Endothelial cell (in vitro differentiated cells): Measurements from ENCODE around the gene CPEB1. TPM values are rescaled to one million over a fixed set of nuclear protein-coding genes. Genes with fewer than 3 reads are reported as not detected.

Experiments
- DNase-seq: peaks from one replicate; pipeline ENCODE4 v3.0.0; 2021; ENCODE audit warnings: low spot score
- H3K27ac Mint-ChIP-seq: one replicate; pipeline ENCODE4 v1.8.0; 2021; ENCODE audit warnings: mixed read lengths, inconsistent platforms; ENCODE audit not compliant: unreplicated experiment
- H3K27me3 Mint-ChIP-seq: one replicate; pipeline ENCODE4 v1.8.0; 2021; ENCODE audit warnings: mild to moderate bottlenecking, moderate library complexity, mixed read lengths, inconsistent platforms; ENCODE audit not compliant: unreplicated experiment
- H3K36me3 Mint-ChIP-seq: one replicate; pipeline ENCODE4 v1.8.0; 2021; ENCODE audit warnings: mild to moderate bottlenecking, low read depth, mixed read lengths, inconsistent platforms; ENCODE audit not compliant: unreplicated experiment
- H3K4me1 Mint-ChIP-seq: one replicate; pipeline ENCODE4 v1.8.0; 2021; ENCODE audit warnings: mild to moderate bottlenecking, mixed read lengths, inconsistent platforms; ENCODE audit not compliant: unreplicated experiment
- H3K4me3 Mint-ChIP-seq: one replicate; pipeline ENCODE4 v1.8.0; 2021; ENCODE audit warnings: mild to moderate bottlenecking, mixed read lengths, inconsistent platforms; ENCODE audit not compliant: unreplicated experiment
- H3K9me3 Mint-ChIP-seq: one replicate; pipeline ENCODE4 v1.8.0; 2021; ENCODE audit warnings: mixed read lengths, inconsistent platforms; ENCODE audit not compliant: unreplicated experiment
- total RNA-seq: library from RNA; stranded (reverse); fragmentation: NEBNext Ultra II Directional; extraction: Animal tissue kit (Norgen Biotek cat#: 25700); gene quantifications from one replicate; pipeline ENCODE4 v1.2.1, GENCODE V29; 2021; ENCODE audit not compliant: unreplicated experiment
- TF ChIP-seq, protein P1 (sequence below): fragments of 200-600 bp; sonication (generic); IDR thresholded peaks from one replicate; pipeline ENCODE4 v1.5.0; 2021; ENCODE audit warnings: antibody characterized with exemption; ENCODE audit not compliant: unreplicated experiment

The CPEB1 gene
- total RNA-seq, 1 donor from 2014 or later, result not detected

DNA sequence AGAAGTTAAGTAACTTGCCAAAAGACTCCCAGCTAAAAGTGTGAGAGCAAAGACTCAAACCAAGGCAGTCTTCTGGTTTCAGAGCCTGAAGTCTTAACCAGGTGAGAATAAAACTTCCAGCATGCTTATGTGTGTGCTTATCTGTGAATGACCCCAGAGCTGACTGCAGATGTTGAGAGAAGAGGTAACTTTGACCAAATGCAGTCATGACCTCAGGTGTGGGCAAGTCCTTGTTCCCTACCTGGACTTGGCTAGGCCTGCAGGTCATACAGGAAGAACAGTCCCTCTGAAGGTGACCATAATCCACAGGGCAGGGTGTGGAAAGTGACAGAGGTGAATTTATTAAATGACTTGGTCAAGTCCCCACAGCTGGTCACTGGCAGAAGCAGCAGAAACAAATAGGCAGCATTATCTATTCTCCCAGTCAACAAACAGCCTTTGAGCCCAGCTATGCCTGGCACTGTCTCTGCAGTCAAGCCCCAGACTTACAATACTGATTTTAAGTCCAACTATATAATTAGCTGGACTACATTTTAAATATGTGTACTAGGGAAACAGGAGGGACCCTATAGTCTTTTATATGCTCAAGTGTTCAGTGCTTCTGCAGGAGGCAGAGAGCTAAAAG is 3.0 kb upstream of the CPEB1 start:
- DNase-seq, result no peak
- Mint-ChIP-seq H3K9me3 (no peaks in the 10 kb centered on the region), H3K4me1 (peaks cover 11% of the 10 kb centered on the region)

DNA sequence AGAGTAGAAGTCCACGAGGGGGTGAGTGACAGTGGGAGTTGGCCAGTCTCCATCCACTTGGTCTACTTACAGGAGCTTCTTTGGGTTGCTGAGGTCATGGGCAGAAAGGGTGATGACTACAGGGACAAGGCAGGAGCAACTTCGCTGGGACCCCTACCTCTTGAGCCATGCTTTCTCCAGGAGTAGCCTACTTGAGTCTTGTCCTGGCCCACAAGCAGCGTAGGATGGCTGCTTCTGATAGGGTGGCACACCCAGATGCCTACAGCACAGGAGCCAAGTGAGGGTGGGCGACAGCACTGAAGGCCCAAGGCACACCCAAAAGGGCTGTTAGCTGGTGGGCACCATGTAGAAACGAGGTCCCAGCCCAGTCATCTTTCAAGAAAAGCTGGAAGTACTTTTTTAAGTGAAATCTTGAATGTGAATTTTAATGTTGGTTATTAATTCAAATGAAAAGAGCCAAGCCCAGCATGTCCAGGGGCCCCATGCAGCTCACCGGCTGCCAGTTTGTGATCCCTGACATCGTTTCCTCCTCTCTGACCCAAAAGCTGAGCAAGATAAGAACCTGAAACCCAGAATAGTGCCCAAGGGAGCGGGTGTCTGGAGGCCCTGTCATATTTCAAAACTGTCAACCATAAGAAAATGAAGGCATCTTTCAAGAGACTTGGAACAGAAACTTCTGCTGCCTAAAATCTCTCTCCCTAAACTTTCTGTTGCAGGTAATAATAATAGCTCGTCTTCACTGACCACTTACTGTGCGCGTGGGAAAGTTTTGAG is 2.2 kb upstream of the CPEB1 start:
- H3K27ac Mint-ChIP-seq, result no peak overlapping the region
- H3K4me3 Mint-ChIP-seq, result peak overlapping the region; percentile 52
- TF ChIP-seq, protein P1, sequence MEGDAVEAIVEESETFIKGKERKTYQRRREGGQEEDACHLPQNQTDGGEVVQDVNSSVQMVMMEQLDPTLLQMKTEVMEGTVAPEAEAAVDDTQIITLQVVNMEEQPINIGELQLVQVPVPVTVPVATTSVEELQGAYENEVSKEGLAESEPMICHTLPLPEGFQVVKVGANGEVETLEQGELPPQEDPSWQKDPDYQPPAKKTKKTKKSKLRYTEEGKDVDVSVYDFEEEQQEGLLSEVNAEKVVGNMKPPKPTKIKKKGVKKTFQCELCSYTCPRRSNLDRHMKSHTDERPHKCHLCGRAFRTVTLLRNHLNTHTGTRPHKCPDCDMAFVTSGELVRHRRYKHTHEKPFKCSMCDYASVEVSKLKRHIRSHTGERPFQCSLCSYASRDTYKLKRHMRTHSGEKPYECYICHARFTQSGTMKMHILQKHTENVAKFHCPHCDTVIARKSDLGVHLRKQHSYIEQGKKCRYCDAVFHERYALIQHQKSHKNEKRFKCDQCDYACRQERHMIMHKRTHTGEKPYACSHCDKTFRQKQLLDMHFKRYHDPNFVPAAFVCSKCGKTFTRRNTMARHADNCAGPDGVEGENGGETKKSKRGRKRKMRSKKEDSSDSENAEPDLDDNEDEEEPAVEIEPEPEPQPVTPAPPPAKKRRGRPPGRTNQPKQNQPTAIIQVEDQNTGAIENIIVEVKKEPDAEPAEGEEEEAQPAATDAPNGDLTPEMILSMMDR, result no peak
- H3K4me1 Mint-ChIP-seq, result peaks cover 9% of the 10 kb centered on the region
- no peak for DNase-seq
- H3K36me3 Mint-ChIP-seq, result no peaks in the 10 kb centered on the region
- peaks cover 24% of the 10 kb centered on the region for H3K27me3 Mint-ChIP-seq
- no peaks in the 10 kb centered on the region for H3K9me3 Mint-ChIP-seq

More for the DNA sequence above, 3.0 kb upstream of the CPEB1 start:
- peaks cover 17% of the 10 kb centered on the region for H3K27me3 Mint-ChIP-seq
- H3K27ac Mint-ChIP-seq, result no peak overlapping the region
- TF ChIP-seq, protein P1, result no peak
- no peak overlapping the region for H3K4me3 Mint-ChIP-seq
- no peaks in the 10 kb centered on the region for H3K36me3 Mint-ChIP-seq

DNA sequence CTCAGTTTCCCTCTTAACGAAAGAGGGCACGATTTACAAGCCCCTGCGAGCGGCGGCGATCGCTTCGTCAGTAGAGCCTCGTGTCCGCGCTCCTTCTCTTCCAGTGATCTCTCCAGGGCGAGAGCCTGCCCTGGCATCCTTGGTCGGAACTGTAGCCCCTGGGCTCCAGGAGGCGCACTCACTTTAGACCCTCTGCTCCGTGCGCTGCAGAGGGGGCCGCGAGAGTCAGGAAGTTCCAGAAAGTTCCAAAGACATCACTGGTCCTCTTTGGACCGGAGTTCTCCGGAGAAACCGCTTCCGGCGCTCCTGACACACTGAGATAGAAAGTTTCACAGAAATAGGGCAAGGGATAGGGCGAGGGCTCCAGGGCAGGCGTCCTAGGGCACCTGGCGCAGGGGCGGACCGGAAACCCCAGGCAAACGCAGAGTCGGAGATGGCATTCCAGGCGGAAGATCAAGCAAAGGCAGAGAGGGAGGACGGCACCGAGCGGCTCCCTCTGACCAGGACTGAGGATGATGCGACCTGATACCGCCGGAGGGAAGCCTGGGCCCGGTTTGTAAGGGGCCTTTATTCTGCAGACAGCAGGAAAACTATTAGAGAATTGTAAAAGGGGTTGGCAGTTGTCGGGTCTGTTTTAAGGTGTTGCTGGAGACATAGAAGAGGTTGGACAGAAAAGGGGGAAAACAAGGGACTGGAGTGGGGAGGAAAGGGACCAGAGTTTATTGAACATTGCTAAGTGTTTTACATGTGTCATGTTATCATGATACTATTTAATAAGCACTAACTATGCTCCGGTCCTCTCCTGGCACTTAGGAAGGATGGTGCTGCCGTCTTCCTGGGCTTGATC is 1.3 kb upstream of the CPEB1 start:
- TF ChIP-seq, protein P1, result no peak
- Mint-ChIP-seq H3K27me3 (peaks cover 25% of the 10 kb centered on the region), H3K4me1 (peaks cover 6% of the 10 kb centered on the region), H3K27ac (no peak overlapping the region), H3K4me3 (peak overlapping the region; percentile 52), H3K36me3 (no peaks in the 10 kb centered on the region), H3K9me3 (no peaks in the 10 kb centered on the region)
- DNase-seq, result no peak

DNA sequence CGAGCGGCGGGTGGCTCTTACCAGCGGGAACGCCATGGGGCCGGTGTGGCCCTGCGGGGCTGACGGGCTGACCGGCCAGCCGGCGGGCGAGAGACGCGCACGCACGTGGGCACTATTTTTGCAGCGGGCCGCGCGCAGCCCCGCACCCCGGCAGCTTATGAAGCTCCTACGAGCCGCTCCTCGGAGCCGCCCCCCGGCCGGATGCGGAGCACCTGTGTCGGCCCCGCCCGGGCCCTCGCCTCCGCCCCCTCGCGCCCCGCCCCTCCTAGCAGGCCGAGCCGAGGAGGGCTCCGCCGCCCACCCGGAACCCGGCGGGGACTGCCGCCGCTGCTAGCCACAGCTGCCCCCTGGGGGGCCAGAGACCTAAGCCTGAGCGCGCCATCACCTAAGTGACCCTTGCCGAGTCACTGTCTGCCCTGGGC is 683 bp upstream of the CPEB1 start:
- Mint-ChIP-seq H3K4me1 (peaks cover 6% of the 10 kb centered on the region), H3K36me3 (no peaks in the 10 kb centered on the region), H3K27me3 (peaks cover 25% of the 10 kb centered on the region), H3K9me3 (no peaks in the 10 kb centered on the region), H3K27ac (no peak overlapping the region), H3K4me3 (no peak overlapping the region)
- no peak for DNase-seq
- TF ChIP-seq, protein P1, result no peak
